Measurements from ENCODE around the gene DOCK7.
"Not testable (repeated sequence)": the region's sequence is repeated elsewhere in the genome, so short reads cannot be mapped to it uniquely, and the experiment has no call there.

DOCK7 gene

GRCh38 chr1:62613890-62614289 is 74.3 kb downstream of the DOCK7 start:
- H3K4me3 ChIP-seq (ENCODE audit: low read depth, low read length), result no peak overlapping the region

DNA sequence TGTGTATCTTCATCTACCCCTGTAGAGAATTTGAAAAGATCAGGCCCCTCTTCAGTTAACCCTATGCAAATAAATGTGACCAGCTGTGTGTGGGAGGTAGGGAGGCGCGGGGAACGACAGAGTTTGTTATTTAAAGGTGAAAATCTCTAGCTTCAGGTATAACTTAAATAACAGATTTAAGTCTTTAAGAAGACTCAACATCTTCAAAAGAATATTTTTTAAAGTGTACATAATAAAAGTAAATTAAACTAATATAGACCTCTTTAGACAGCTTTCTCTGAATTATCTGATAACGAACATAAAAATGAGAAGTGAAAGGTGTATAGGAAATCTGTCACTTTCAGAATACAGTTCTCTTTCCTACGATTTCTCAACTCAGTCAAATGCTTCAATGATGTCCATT is 74.9 kb downstream of the DOCK7 start:
- no peak overlapping the region for H3K4me3 ChIP-seq (ENCODE audit: low read depth, low read length)

DNA sequence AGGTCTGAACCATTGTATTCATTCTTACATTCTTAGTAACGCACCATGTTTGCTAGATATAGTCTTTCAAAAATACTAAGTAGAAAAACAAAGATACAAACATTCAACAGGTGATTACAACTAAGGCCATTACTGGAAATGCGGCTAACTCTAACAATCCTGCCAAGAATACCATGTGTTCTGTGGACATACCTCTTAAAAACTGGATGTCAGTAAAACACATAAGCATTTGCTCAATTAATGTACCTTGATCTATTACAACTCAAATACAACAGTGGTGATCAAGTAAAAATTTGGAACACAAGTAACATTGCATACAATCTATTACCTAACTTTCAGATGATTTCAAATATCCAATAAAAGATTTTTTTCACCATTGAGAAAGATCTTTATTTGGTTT is 75.4 kb downstream of the DOCK7 start:
- no peak overlapping the region for H3K4me3 ChIP-seq (ENCODE audit: low read depth, low read length)

- not testable (repeated sequence) for H3K4me3 ChIP-seq (ENCODE audit: low read depth, low read length)
These were observed 77.6 kb downstream of the DOCK7 start for GRCh38 chr1:62610588-62610987.

DNA sequence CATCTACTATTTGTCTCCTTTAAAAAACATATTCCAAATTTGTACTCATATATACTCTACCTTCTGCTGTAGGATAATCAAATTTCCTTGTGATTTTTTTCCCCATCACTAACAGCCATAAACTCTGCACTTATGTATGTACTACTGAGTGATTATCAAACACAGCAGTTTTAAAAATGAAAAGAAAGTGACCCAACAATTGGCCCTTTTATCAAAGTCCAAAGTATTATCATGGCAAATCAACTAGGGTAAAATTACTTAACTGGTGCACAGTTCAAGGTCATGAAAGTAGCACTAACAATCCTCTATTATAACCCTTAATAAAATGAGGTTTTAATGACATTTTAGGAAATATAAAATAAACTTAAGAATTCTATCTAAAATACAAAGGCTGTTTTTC is 79.3 kb downstream of the DOCK7 start:
- H3K4me3 ChIP-seq (ENCODE audit: low read depth, low read length), result no peak overlapping the region

GRCh38 chr1:62601457-62601856 is 86.7 kb downstream of the DOCK7 start:
- H3K4me3 ChIP-seq (ENCODE audit: low read depth, low read length), result no peak overlapping the region

GRCh38 chr1:62599044-62599443 is 89.1 kb downstream of the DOCK7 start:
- no peak overlapping the region for H3K4me3 ChIP-seq (ENCODE audit: low read depth, low read length)

- H3K4me3 ChIP-seq (ENCODE audit: low read depth, low read length), result no peak within 1 kb of the TSS
These were observed 90.9 kb downstream of the DOCK7 start, which contains the start of gene ANGPTL3 for GRCh38 chr1:62597281-62597680. Gene ANGPTL3 (plus strand): TSS chr1:62597520. CDS start chr1:62597567, 47 bp downstream.

GRCh38 chr1:62595647-62596046 is 92.5 kb downstream of the DOCK7 start:
- H3K4me3 ChIP-seq (ENCODE audit: low read depth, low read length), result no peak overlapping the region

DNA sequence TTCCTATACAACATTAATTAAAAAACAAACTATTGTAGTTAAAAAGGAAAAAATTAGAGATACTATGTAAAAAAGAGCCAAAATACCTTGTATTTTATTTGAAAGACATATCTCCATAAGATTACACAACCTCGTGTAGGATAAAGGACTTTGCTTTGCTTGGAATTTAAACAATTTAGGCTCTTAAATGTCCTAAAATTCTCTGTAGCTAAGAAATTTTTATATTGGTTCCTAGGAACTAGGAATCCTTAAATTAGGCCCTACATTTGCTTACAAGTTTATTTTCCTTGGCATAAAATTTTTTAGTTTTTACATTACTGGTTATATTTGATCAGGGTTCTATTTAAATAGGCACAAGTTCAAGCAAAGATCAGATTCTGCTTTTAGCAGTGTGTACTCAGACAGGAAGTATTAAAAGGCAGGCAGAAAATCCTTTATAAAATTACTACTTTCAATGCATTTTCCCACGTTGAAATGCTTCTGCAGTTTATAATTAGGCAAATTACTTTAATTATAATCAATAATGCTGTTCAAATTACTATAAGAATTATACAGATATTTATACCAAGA is 94.3 kb downstream of the DOCK7 start:
- no peak overlapping the region for H3K4me3 ChIP-seq (ENCODE audit: low read depth, low read length)

DNA sequence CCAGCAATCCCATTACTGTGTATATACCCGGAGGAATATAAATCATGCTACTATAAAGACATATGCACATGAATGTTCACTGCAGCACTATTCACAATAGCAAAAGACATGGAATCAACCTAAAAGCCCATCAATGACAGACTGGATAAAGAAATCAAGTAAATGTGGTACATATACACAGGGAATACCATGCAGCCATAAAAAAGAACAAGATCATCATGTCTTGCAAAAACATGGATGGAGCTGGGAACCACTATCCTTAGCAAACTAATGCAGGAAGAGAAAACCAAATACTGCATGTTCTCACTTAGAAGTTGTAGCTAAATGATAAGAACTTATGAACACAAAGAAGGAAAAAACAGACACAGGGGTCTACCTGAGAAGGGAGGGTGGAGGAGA is 97.2 kb downstream of the DOCK7 start:
- H3K4me3 ChIP-seq (ENCODE audit: low read depth, low read length), result no peak overlapping the region

DNA sequence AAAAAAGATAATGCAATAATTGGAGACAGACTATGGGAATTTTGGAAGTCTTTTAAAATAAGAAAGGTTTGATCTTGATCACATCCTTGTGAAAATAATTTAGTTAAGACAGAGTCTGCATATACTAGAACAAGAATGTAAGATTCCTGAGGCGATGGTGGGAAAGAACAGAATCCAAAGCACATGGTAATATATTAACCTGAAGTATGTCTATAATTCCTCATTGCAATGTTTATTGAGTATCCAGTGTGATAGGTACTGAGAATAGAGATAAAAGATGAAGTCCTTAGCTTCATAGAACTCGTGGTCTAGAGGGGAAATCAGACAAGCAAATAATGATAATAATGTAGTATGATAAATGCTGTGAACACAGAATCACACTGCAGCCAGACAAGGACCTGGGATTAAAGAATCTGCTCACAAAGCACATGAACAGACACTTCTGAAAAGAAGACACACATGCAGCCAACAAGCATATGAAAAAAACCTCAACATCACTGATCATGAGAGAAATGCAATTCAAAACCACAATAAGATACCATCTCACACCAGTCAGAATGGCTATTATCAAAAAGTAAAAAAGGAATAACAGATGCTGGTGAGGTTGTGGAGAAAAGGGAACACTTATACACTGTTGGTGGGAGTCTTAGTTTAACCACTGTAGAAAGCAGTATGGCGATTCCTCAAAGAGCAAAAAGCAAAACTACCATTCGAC is 97.8 kb downstream of the DOCK7 start:
- no peak overlapping the region for H3K4me3 ChIP-seq (ENCODE audit: low read depth, low read length)

GRCh38 chr1:62589321-62589720 is 98.9 kb downstream of the DOCK7 start:
- no peak overlapping the region for H3K4me3 ChIP-seq (ENCODE audit: low read depth, low read length)

DNA sequence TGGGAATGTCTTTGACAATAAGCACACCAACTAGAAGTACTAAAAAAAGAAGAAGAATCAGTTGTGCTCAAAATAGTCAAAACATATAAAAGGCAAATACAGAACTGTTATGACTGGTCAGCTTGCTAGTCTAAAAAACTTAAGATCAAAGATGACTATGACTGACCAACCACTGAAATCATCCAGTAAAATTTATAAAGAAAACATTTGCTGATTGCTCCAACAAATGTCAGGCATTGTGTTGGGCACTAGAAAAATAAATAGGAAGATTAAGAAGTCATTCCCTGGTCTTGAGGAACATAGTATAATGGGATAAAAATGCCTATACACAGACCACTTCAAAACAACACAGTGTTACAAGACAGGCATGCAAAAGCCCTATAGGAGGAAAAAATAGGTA is 100.2 kb downstream of the DOCK7 start:
- no peak overlapping the region for H3K4me3 ChIP-seq (ENCODE audit: low read depth, low read length)

GRCh38 chr1:62585469-62586155 is 102.6 kb downstream of the DOCK7 start:
- H3K4me3 ChIP-seq (ENCODE audit: low read depth, low read length), result no peak overlapping the region

GRCh38 chr1:62573675-62574074 is 114.5 kb downstream of the DOCK7 start:
- no peak overlapping the region for H3K4me3 ChIP-seq (ENCODE audit: low read depth, low read length)

DNA sequence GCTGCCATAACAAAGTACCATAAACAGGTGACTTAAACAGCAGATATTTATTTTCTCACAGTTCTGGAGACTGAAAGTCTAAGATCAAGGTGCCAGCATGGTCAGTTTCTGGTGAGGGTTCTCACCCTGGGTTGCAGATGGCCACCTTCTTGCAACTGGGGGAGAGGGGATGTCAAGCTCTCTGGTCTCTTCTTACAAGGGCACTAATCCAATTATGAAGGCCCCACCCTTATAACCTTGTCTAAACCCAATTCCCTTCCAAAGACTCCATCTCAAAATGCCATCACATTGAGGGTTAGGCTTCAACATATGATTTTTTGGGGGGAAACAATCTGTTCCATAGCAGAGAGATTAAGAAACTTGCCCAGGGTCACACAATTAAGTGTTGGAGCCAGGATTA is 115.7 kb downstream of the DOCK7 start:
- no peak overlapping the region for H3K4me3 ChIP-seq (ENCODE audit: low read depth, low read length)

GRCh38 chr1:62571517-62571916 is 116.7 kb downstream of the DOCK7 start:
- not testable (repeated sequence) for H3K4me3 ChIP-seq (ENCODE audit: low read depth, low read length)

GRCh38 chr1:62567926-62568325 is 120.3 kb downstream of the DOCK7 start:
- H3K4me3 ChIP-seq (ENCODE audit: low read depth, low read length), result not testable (repeated sequence)

- H3K4me3 ChIP-seq (ENCODE audit: low read depth, low read length), result not testable (repeated sequence)
These were observed 121.0 kb downstream of the DOCK7 start for GRCh38 chr1:62567182-62567581.

DNA sequence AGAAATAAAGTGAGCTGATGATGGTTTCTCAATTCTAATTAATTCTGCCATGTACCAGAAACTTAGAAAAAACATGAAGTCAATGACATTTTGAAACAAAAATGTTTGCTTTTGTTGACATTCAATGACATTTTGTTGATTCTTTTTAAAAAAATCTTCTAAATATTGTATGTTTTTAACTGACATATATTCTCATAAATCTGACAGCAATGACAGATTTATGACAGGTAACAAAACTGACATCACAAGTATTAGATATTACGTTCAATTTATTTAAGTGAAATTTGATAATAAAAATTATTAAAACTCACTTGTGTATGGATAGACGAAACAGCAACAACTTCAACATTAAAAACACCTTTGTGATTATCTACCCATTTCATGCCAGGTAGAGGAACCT is 126.9 kb downstream of the DOCK7 start:
- H3K4me3 ChIP-seq (ENCODE audit: low read depth, low read length), result no peak overlapping the region

DNA sequence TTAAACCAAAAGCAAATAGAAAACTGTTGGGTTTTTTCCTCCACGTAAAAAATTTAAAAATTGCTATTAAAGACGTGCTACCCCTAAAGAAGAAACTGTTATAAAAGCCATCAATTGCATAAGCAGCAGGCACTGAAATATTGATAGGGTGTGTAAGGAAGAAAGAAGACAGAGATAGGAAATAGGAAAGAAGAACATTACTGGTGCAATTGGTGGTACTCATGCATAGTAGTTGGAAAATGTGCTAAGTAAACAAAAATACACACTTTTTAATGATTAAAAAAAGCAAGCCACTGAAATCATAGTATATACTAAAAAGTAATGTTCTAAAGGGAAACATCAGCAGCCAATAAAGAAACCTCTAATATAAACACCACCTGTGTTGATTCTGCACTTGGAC is 143.6 kb downstream of the DOCK7 start:
- H3K4me3 ChIP-seq (ENCODE audit: low read depth, low read length), result no peak overlapping the region

Measured in iPS-11a (cell line).